B cell (primary cell): ENCODE results near the gene FCN2. TPM values are rescaled to one million over a fixed set of nuclear protein-coding genes. Genes with fewer than 3 reads are reported as not detected.

Source experiments
- ATAC-seq: fragments of 200-7000 bp; cut with Tn5 transposase; one replicate; pipeline ENCODE4 v1.10.0; 2021; ENCODE audit warnings: low read depth, mild to moderate bottlenecking, moderate number of reproducible peaks, moderate library complexity
- CTCF ChIA-PET: fragments of 350-600 bp; sonication (Branson Sonifier 250); formaldehyde crosslinking; loops from one replicate; lab custom pipeline; 2021; ENCODE audit warnings: antibody characterized with exemption, inconsistent platforms; lab: Charles Lee
- POLR2A ChIA-PET: fragments of 350-600 bp; sonication (Branson Sonifier 250); formaldehyde crosslinking; loops from one replicate; lab custom pipeline; 2021; ENCODE audit warnings: antibody characterized with exemption; lab: Charles Lee
- DNase-seq: peaks from one replicate; pipeline ENCODE4 v3.0.0; 2013
- H2AFZ ChIP-seq: 2 replicates; pipeline ENCODE4 v1.6.1; 2012; ENCODE audit warnings: mild to moderate bottlenecking, low read depth, low read length; ENCODE audit not compliant: insufficient read depth, poor library complexity, severe bottlenecking
- H3K27ac ChIP-seq, 2 donors: 1 replicate in 1 of 2; 2 replicates in 1 of 2; pipeline ENCODE4 v1.5.1; 2012 to 2013; ENCODE audit warnings: low read length in 2 of 2, mild to moderate bottlenecking in 2 of 2, moderate library complexity in 1 of 2
- H3K27me3 ChIP-seq, 4 experiments: fragments of 200-600 bp in 1 of 4; sonication (generic) in 1 of 4; replicated peaks in 1 of 4; 1 replicate in 2 of 4; 2 replicates in 2 of 4; pipeline versions ENCODE4 v1.6.1 to v1.7.0; 2013 to 2016; ENCODE audit warnings: low read length in 3 of 4, mild to moderate bottlenecking in 2 of 4, mixed read lengths in 1 of 4, moderate library complexity in 1 of 4; ENCODE audit not compliant: insufficient read depth in 4 of 4, control insufficient read depth in 3 of 4; ENCODE audit errors: control extremely low read depth in 1 of 4
- H3K36me3 ChIP-seq, 2 experiments: replicated peaks in 1 of 2; 1 replicate in 1 of 2; 2 replicates in 1 of 2; pipeline versions ENCODE4 v1.6.1 to v1.7.1; 2013; ENCODE audit warnings: low read length in 1 of 2; ENCODE audit not compliant: insufficient read depth in 2 of 2, control insufficient read depth in 1 of 2; ENCODE audit errors: control extremely low read depth in 1 of 2, extremely low read depth in 1 of 2
- H3K4me1 ChIP-seq, 2 donors: fragments of 200-600 bp in 1 of 2; sonication (generic) in 1 of 2; 1 replicate in 1 of 2; 2 replicates in 1 of 2; pipeline versions ENCODE4 v1.5.1 to v1.6.1; 2013 to 2017; ENCODE audit warnings: low read length in 2 of 2; ENCODE audit not compliant: control insufficient read depth in 2 of 2, insufficient read depth in 2 of 2
- H3K4me2 ChIP-seq: replicated peaks from 2 replicates; pipeline ENCODE3; 2012; ENCODE audit warnings: mild to moderate bottlenecking, low read depth, low read length; ENCODE audit not compliant: poor library complexity, severe bottlenecking
- H3K4me3 ChIP-seq, 5 experiments: fragments of 200-600 bp in 1 of 5; sonication (generic) in 1 of 5; 1 replicate in 3 of 5; 2 replicates in 2 of 5; pipeline versions ENCODE4 v1.5.1 to v1.7.0; 2011 to 2016; ENCODE audit warnings: low read length in 4 of 5, mild to moderate bottlenecking in 4 of 5, low read depth in 2 of 5, control low read depth in 1 of 5, moderate library complexity in 1 of 5; ENCODE audit not compliant: insufficient read depth in 1 of 5; ENCODE audit errors: control extremely low read depth in 1 of 5, extremely low read depth in 1 of 5
- H3K79me2 ChIP-seq: fragments of 200-600 bp; sonication (generic); one replicate; pipeline ENCODE4 v1.6.0; 2016; ENCODE audit warnings: low read length; ENCODE audit not compliant: control insufficient read depth, insufficient read depth
- H3K9ac ChIP-seq: fragments of 200-600 bp; sonication (generic); 2 replicates; pipeline ENCODE4 v1.6.1; 2017; ENCODE audit warnings: mild to moderate bottlenecking, low read length, moderate library complexity
- H3K9me3 ChIP-seq, 3 donors: one replicate each; pipeline versions ENCODE4 v1.6.1 to v1.7.1; 2013; ENCODE audit warnings: low read length in 2 of 3; ENCODE audit not compliant: control insufficient read depth in 2 of 3, insufficient read depth in 1 of 3; ENCODE audit errors: control extremely low read depth in 1 of 3
- H4K20me1 ChIP-seq: 2 replicates; pipeline ENCODE4 v1.6.0; 2012; ENCODE audit warnings: mild to moderate bottlenecking, low read length; ENCODE audit not compliant: insufficient read depth, control insufficient read depth, poor library complexity, severe bottlenecking
- H3K27ac Mint-ChIP-seq: one replicate; pipeline ENCODE4 v1.8.0; 2021; ENCODE audit warnings: mixed read lengths
- H3K27me3 Mint-ChIP-seq: one replicate; pipeline ENCODE4 v1.8.0; 2021; ENCODE audit warnings: mixed read lengths
- H3K4me1 Mint-ChIP-seq: one replicate; pipeline ENCODE4 v1.8.0; 2021; ENCODE audit warnings: mixed read lengths
- H3K4me3 Mint-ChIP-seq: one replicate; pipeline ENCODE4 v1.8.0; 2021; ENCODE audit warnings: mixed read lengths
- H3K9me3 Mint-ChIP-seq: one replicate; pipeline ENCODE4 v1.8.0; 2022; ENCODE audit warnings: mixed read lengths; ENCODE audit not compliant: insufficient read depth
- CTCF ChIP-seq: fragments of 200-600 bp; IDR thresholded peaks from one replicate; pipeline ENCODE4 v1.8.0; 2022; ENCODE audit warnings: antibody characterized with exemption, mild to moderate bottlenecking
- EZH2 ChIP-seq: IDR thresholded peaks from 2 replicates; pipeline ENCODE4 v1.6.1; 2012; ENCODE audit warnings: borderline replicate concordance, low read depth, mild to moderate bottlenecking, moderate library complexity, low read length; ENCODE audit not compliant: insufficient read depth, poor library complexity, severe bottlenecking
- WGBS: methylation state at CpG from one replicate; pipeline ENCODE4 v1.1.5; 2013; ENCODE audit warnings: missing lambda C conversion rate; ENCODE audit not compliant: insufficient coverage; 5-methylcytosine and 5-hydroxymethylcytosine counted together
- intact Hi-C: fragments of 100-400 bp; cut with micrococcal nuclease; formaldehyde crosslinking; loops from one replicate; pipeline ENCODE4 v1.10.0; 2022
- polyA plus RNA-seq: library from polyadenylated mRNA; depleted of rRNA; stranded (reverse); fragments of >200 nt; gene quantifications from 2 replicates; pipeline ENCODE4 v1.2.3, GENCODE V29; 2012
- small RNA-seq: library from RNA; depleted of rRNA; stranded (forward); fragments of <200 nt; gene quantifications from one replicate; pipeline ENCODE3, GENCODE V24; 2012; ENCODE audit warnings: low replicate concordance, low read depth; ENCODE audit not compliant: insufficient read length
- total RNA-seq, 2 donors: library from RNA; stranded (reverse); fragments of 120-200 nt in 1 of 2; gene quantifications; 1 replicate in 1 of 2; 2 replicates in 1 of 2; pipeline versions ENCODE4 v1.2.3 to v1.2.4, GENCODE V29; 2013 to 2022

Gene FCN2
- total and polyA plus RNA-seq, 2 donors (not counting 1 experiment from before 2014, with no cell fraction given), result not detected

DNA sequence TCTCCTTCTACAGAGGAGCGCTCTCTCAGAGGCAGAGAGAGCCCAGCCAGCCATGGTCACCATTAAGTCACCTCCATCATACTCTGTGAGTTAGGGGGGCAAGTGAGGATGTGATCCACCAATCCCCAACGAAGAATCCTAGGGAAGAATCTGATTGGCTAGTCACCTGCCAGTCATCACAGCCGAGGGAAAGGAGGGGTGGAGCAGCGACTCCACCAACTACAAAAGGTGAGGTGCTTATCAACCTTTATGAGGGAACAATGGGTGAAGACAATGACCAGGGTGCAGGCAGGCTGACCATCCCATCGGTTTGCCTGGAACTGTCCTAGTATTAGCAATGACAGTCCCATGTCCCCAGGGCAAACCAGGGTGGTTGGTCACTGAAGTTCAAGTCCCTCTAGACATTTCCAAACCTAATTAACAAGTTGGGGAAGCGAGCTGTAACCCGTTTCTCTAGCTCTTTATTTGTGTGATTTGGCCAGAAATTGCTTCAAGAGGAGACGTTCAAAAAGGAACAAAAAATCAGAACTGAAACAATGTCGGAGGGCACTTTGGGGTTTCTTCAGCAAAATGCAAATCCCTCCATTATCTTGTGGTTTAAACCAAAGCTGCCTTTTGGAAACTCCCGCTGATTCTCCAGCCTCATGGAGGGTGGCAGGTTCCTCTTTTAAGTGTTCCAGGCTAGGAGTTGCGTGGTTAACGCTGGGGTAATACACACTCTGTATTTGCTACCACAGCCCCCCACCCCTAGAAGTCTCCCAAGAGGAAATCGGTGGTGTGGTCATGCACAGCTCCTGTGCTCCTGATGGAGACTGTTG lies 55.9 kb downstream of the FCN2 start:
- intact Hi-C loops, result no loop called here
- ChIA-PET CTCF (no interaction called here), POLR2A (no interaction called here)
- Histone ChIP-seq H3K4me3 (peak overlapping the region in 1 of 5 experiments; percentile 19), H3K4me2 (peak overlapping the region; percentile 68), H3K36me3 (no peaks in the 10 kb centered on the region), H3K27me3 (peaks cover 0 to 17% (median 6%) of the 10 kb centered on the region in 4 experiments), H3K9me3 (peaks cover 0 to 12% (median 0%) of the 10 kb centered on the region in 3 donors), H3K27ac (no peak overlapping the region), H4K20me1 (no peaks in the 10 kb centered on the region), H3K79me2 (no peaks in the 10 kb centered on the region), H3K9ac (peak overlapping the region; percentile 43), H2AFZ (no peak overlapping the region), H3K4me1 (peaks cover 59 to 63% of the 10 kb centered on the region in 2 donors)
- no peak for TF ChIP-seq EZH2
- no peak for TF ChIP-seq CTCF
- Mint-ChIP-seq H3K27ac (peak overlapping the region; percentile 43), H3K27me3 (peaks cover 20% of the 10 kb centered on the region), H3K4me1 (peaks cover 55% of the 10 kb centered on the region), H3K9me3 (no peaks in the 10 kb centered on the region), H3K4me3 (peak overlapping the region; percentile 64)
- DNase-seq, result peak; percentile 77
- WGBS, result 24% methylated on average over 7 of the region's 13 CpGs
- peak; percentile 72 for ATAC-seq

Small RNA genes within 50 kb of the gene (small RNA-seq; reads per million reads assigned to genes)
- gene AL603650.1 (not detected), gene MIR3689A (not detected), gene MIR3689B (not detected), gene MIR3689C (not detected), gene MIR3689D1 (not detected), gene MIR3689D2 (not detected), gene MIR3689E (not detected), gene MIR3689F (not detected)

Other genes with a start within 250 kb of the FCN2 start
- gene COL5A1, start 239.0 kb upstream of the FCN2 start, total RNA-seq, result not detected in 2 replicates
- gene COL5A1, start 239.0 kb upstream of the FCN2 start, polyA plus RNA-seq, result 0.06 and 0.37 TPM in 2 replicates
- 2.1 and 2.2 TPM in 2 replicates for gene FCN1, start 37.1 kb downstream of the FCN2 start, total RNA-seq
- 16.0 and 20.6 TPM in 2 replicates for gene FCN1, start 37.1 kb downstream of the FCN2 start, polyA plus RNA-seq
- not detected in 2 replicates for gene OLFM1, start 206.9 kb downstream of the FCN2 start, total RNA-seq
- gene OLFM1, start 206.9 kb downstream of the FCN2 start, polyA plus RNA-seq, result 0.07 TPM in 1 of 2 replicates, not detected in the other